Natural killer cell (primary cell): Measurements from ENCODE around the gene PGBD2. TPM values are rescaled to one million over a fixed set of nuclear protein-coding genes. Genes with fewer than 3 reads are reported as not detected.
"Not testable (repeated sequence)": the region's sequence is repeated elsewhere in the genome, so short reads cannot be mapped to it uniquely, and the experiment has no call there.

Source experiments
- ATAC-seq, 3 donors: fragments of 150-1000 bp in 2 of 3; fragments of 200-7000 bp in 1 of 3; cut with Tn5 transposase; 1 replicate in 1 of 3; 2 replicates in 2 of 3; pipeline ENCODE4 v1.10.0; 2021; ENCODE audit warnings: mild to moderate bottlenecking in 2 of 3, moderate library complexity in 2 of 3
- DNase-seq, 2 donors: peaks; one replicate each; pipeline versions ENCODE4 v3.0.0 to v3.0.0-alpha.2; 2013 to 2021; ENCODE audit warnings: mixed read lengths in 1 of 2
- H3K27ac ChIP-seq: one replicate; pipeline ENCODE4 v1.5.1; 2013; ENCODE audit warnings: mild to moderate bottlenecking, low read length
- H3K27me3 ChIP-seq: one replicate; pipeline ENCODE4 v1.6.1; 2013; ENCODE audit warnings: low read length; ENCODE audit not compliant: control insufficient read depth, insufficient read depth
- H3K36me3 ChIP-seq: one replicate; pipeline ENCODE4 v1.6.1; 2013; ENCODE audit warnings: low read length; ENCODE audit not compliant: control insufficient read depth, insufficient read depth
- H3K4me1 ChIP-seq: one replicate; pipeline ENCODE4 v1.6.1; 2013; ENCODE audit warnings: low read length; ENCODE audit not compliant: control insufficient read depth, insufficient read depth
- H3K4me3 ChIP-seq: one replicate; pipeline ENCODE4 v1.5.1; 2013; ENCODE audit warnings: low read length
- H3K9me3 ChIP-seq: one replicate; pipeline ENCODE4 v1.6.1; 2013; ENCODE audit warnings: low read length; ENCODE audit not compliant: control insufficient read depth, insufficient read depth
- H3K27ac Mint-ChIP-seq, 2 donors: one replicate each; pipeline ENCODE4 v1.8.0; 2022; ENCODE audit warnings: mild to moderate bottlenecking in 2 of 2, mixed read lengths in 2 of 2, moderate library complexity in 1 of 2
- H3K27me3 Mint-ChIP-seq, 2 donors: one replicate each; pipeline ENCODE4 v1.8.0; 2022; ENCODE audit warnings: low read depth in 2 of 2, mixed read lengths in 2 of 2
- H3K36me3 Mint-ChIP-seq: one replicate; pipeline ENCODE4 v1.8.0; 2022; ENCODE audit warnings: mixed read lengths
- H3K4me1 Mint-ChIP-seq, 2 donors: one replicate each; pipeline ENCODE4 v1.8.0; 2022; ENCODE audit warnings: mixed read lengths in 2 of 2
- H3K4me3 Mint-ChIP-seq: one replicate; pipeline ENCODE4 v1.8.0; 2022; ENCODE audit warnings: mild to moderate bottlenecking, moderate library complexity, mixed read lengths
- H3K9me3 Mint-ChIP-seq, 2 donors: one replicate each; pipeline ENCODE4 v1.8.0; 2022; ENCODE audit warnings: mixed read lengths in 2 of 2
- CTCF ChIP-seq: fragments of 200-600 bp; IDR thresholded peaks from one replicate; pipeline ENCODE4 v1.8.0; 2022; ENCODE audit warnings: antibody characterized with exemption
- WGBS: methylation state at CpG from one replicate; pipeline ENCODE4 v1.1.7; 2013; ENCODE audit warnings: missing lambda C conversion rate; ENCODE audit not compliant: insufficient coverage; 5-methylcytosine and 5-hydroxymethylcytosine counted together
- intact Hi-C: fragments of 100-400 bp; cut with micrococcal nuclease; formaldehyde crosslinking; loops from one replicate; pipeline ENCODE4 v1.14.2; 2022
- total RNA-seq, 4 donors: library from RNA; stranded (reverse); fragments of 120-200 nt in 1 of 4; gene quantifications; one replicate each; pipeline versions ENCODE4 v1.2.3 to v1.2.4, GENCODE V29; 2013 to 2022

Gene PGBD2
- total RNA-seq, 3 donors from 2014 or later (not counting 1 experiment from before 2014, with no cell fraction given), result 3.1 to 9.2 (median 6.2) TPM

- Histone ChIP-seq H3K9me3 (no peaks in the 10 kb centered on the region), H3K4me1 (peaks cover 17% of the 10 kb centered on the region), H3K27ac (peak overlapping the region; percentile 83), H3K27me3 (no peaks in the 10 kb centered on the region), H3K36me3 (no peaks in the 10 kb centered on the region), H3K4me3 (peak overlapping the region; percentile 86)
- 10% methylated on average over 23 of the region's 23 CpGs for WGBS
- H3K27ac Mint-ChIP-seq, result peak overlapping the region; percentile 94 to 100
- peak overlapping the region; percentile 99 for H3K4me3 Mint-ChIP-seq
- peaks cover 20 to 22% of the 10 kb centered on the region in 2 donors for H3K4me1 Mint-ChIP-seq
- intact Hi-C loops, result loop anchor here (1.0 to 2.0 kb wide), 5 partner anchors 11 to 48 kb away; partner anchors contain the start of genes ZNF672 and ZNF692
- ATAC-seq, result peak; percentile 62 to 76 (median 70)
- DNase-seq, result peak; percentile 83 to 92
- H3K9me3 Mint-ChIP-seq, result no peaks in the 10 kb centered on the region
- H3K27me3 Mint-ChIP-seq, result no peaks in the 10 kb centered on the region
- no peak for TF ChIP-seq CTCF
- peaks cover 6% of the 10 kb centered on the region for H3K36me3 Mint-ChIP-seq
These were observed 32.0 kb upstream of the PGBD2 start for GRCh38 chr1:248873993-248874533.

- Mint-ChIP-seq H3K36me3 (no peaks in the 10 kb centered on the region), H3K4me1 (no peaks in the 10 kb centered on the region), H3K4me3 (no peak overlapping the region), H3K27ac (no peak overlapping the region), H3K9me3 (no peaks in the 10 kb centered on the region), H3K27me3 (peaks cover 3 to 8% of the 10 kb centered on the region in 2 donors)
- H3K4me1 ChIP-seq, result no peaks in the 10 kb centered on the region
- no peak for ATAC-seq
- H3K36me3 ChIP-seq, result no peaks in the 10 kb centered on the region
- no peak overlapping the region for H3K27ac ChIP-seq
- no peak overlapping the region for H3K4me3 ChIP-seq
- WGBS, result 83% methylated on average over 1 of the region's 1 CpG
- no peaks in the 10 kb centered on the region for H3K27me3 ChIP-seq
- H3K9me3 ChIP-seq, result no peaks in the 10 kb centered on the region
- intact Hi-C loops, result no loop called here
- TF ChIP-seq CTCF, result no peak
- DNase-seq, result no peak
These were observed 24.8 kb upstream of the PGBD2 start for GRCh38 chr1:248881261-248881660.

- H3K27me3 Mint-ChIP-seq, H3K27ac Mint-ChIP-seq, ATAC-seq, intact Hi-C loops, H3K9me3 Mint-ChIP-seq, H3K27ac ChIP-seq, H3K4me1 Mint-ChIP-seq, H3K36me3 Mint-ChIP-seq, H3K4me1 ChIP-seq, H3K4me3 Mint-ChIP-seq, H3K4me3 ChIP-seq, H3K27me3 ChIP-seq, DNase-seq, H3K9me3 ChIP-seq, H3K36me3 ChIP-seq: not testable (repeated sequence)
- WGBS, result 86% methylated on average over 1 of the region's 7 CpGs
These were observed 23.6 kb upstream of the PGBD2 start for GRCh38 chr1:248882427-248882826.

GRCh38 chr1:248884632-248885295, 21.3 kb upstream of the PGBD2 start:
- intact Hi-C loops, result no loop called here
- H3K27ac ChIP-seq, result no peak overlapping the region
- H3K4me3 ChIP-seq, result no peak overlapping the region
- H3K4me1 ChIP-seq, result no peaks in the 10 kb centered on the region
- DNase-seq (no peak), ATAC-seq (no peak)
- TF ChIP-seq CTCF, result no peak
- H3K4me3 Mint-ChIP-seq, result no peak overlapping the region
- H3K27me3 ChIP-seq, result no peaks in the 10 kb centered on the region
- peaks cover 0 to 4% of the 10 kb centered on the region in 2 donors for H3K4me1 Mint-ChIP-seq
- no peak overlapping the region for H3K27ac Mint-ChIP-seq
- H3K36me3 ChIP-seq, result no peaks in the 10 kb centered on the region
- H3K27me3 Mint-ChIP-seq, result peaks cover 3 to 8% of the 10 kb centered on the region in 2 donors
- no peaks in the 10 kb centered on the region for H3K9me3 ChIP-seq
- H3K9me3 Mint-ChIP-seq, result no peaks in the 10 kb centered on the region
- H3K36me3 Mint-ChIP-seq, result no peaks in the 10 kb centered on the region
- WGBS, result no CpG with 5 or more reads among the region's 1 CpG
